Panc1 (cell line): ENCODE measurements around the gene GPHA2. TPM values are rescaled to one million over a fixed set of nuclear protein-coding genes. Genes with fewer than 3 reads are reported as not detected.

Experiments
- ATAC-seq: fragments of 200-7000 bp; cut with Tn5 transposase; 2 replicates; pipeline ENCODE4 v1.9.1; 2020; ENCODE audit warnings: mild to moderate bottlenecking, moderate library complexity
- BruUV-seq: library from RNA; stranded (reverse); fragments of 400-500 nt; replicated peaks from 2 replicates; lab custom pipeline; 2021; lab: Mats Ljungman, UMichigan
- CTCF ChIA-PET: fragments of 300-600 bp; sonication (Branson Sonifier 250); formaldehyde crosslinking; loops from one replicate; lab custom pipeline; 2022; ENCODE audit warnings: antibody characterized with exemption; lab: Charles Lee
- POLR2A ChIA-PET: fragments of 300-600 bp; sonication (Branson Sonifier 250); formaldehyde crosslinking; loops from one replicate; lab custom pipeline; 2022; ENCODE audit warnings: antibody characterized with exemption; lab: Charles Lee
- DNase-seq: peaks from one replicate; pipeline ENCODE4 v3.0.0-alpha.2; 2010; ENCODE audit warnings: low read depth, low spot score
- H3K27ac ChIP-seq: 2 replicates; pipeline ENCODE4 v1.5.1; 2011; ENCODE audit warnings: mild to moderate bottlenecking, low read length, inconsistent platforms
- H3K27me3 ChIP-seq: fragments of 200-500 bp; sonication (Bioruptor generic); 2 replicates; pipeline ENCODE4 v1.6.0; 2014; ENCODE audit warnings: low read length, inconsistent platforms; ENCODE audit not compliant: control insufficient read depth, insufficient read depth
- H3K36me3 ChIP-seq: fragments of 200-500 bp; sonication (Bioruptor generic); 2 replicates; pipeline ENCODE4 v1.5.1; 2014; ENCODE audit warnings: inconsistent platforms, mild to moderate bottlenecking, low read length, moderate library complexity; ENCODE audit not compliant: control insufficient read depth, insufficient read depth
- H3K4me1 ChIP-seq: 2 replicates; pipeline ENCODE4 v1.5.1; 2011; ENCODE audit warnings: inconsistent platforms, mild to moderate bottlenecking, low read length, moderate library complexity; ENCODE audit not compliant: control insufficient read depth, insufficient read depth
- H3K4me3 ChIP-seq, 2 experiments: 2 replicates each; pipeline ENCODE4 v1.5.1; 2011 to 2012; ENCODE audit warnings: low read depth in 2 of 2, low read length in 2 of 2, mild to moderate bottlenecking in 2 of 2, inconsistent platforms in 1 of 2, moderate library complexity in 1 of 2
- H3K9me3 ChIP-seq: fragments of 200-500 bp; sonication (Bioruptor generic); 2 replicates; pipeline ENCODE4 v1.5.1; 2014; ENCODE audit warnings: low read depth, mild to moderate bottlenecking, inconsistent platforms, low read length, moderate library complexity; ENCODE audit not compliant: control insufficient read depth, insufficient read depth
- CTCF ChIP-seq: fragments of 450-650 bp; IDR thresholded peaks from 2 replicates; pipeline ENCODE4 v1.5.1; 2017; ENCODE audit warnings: mild to moderate bottlenecking
- POLR2AphosphoS5 ChIP-seq: IDR thresholded peaks from 2 replicates; pipeline ENCODE4 v1.6.1; 2012; ENCODE audit warnings: mild to moderate bottlenecking, low read depth, low read length, moderate library complexity
- SIN3A ChIP-seq: IDR thresholded peaks from 2 replicates; pipeline ENCODE4 v1.6.1; 2012; ENCODE audit warnings: low read depth, mild to moderate bottlenecking, low read length, moderate library complexity, borderline replicate concordance; ENCODE audit not compliant: insufficient read depth
- TCF7L2 ChIP-seq: IDR thresholded peaks from 2 replicates; pipeline ENCODE4 v1.6.1; 2011; ENCODE audit warnings: mild to moderate bottlenecking, low read depth, low read length, inconsistent platforms
- in situ Hi-C: cut with HindIII; loops from 2 replicates; pipeline ENCODE4 v1.10.0; 2016; ENCODE audit warnings: low sequenced_read_pairs, low pct_unique_long_range_greater_than_20kb
- intact Hi-C: fragments of 100-400 bp; cut with micrococcal nuclease; formaldehyde crosslinking; loops from one replicate; pipeline ENCODE4 v1.10.0; 2022; ENCODE audit not compliant: unreplicated experiment
- total RNA-seq: library from RNA; stranded (reverse); gene quantifications from one replicate; pipeline ENCODE4 v1.2.1, GENCODE V29; 2021; ENCODE audit not compliant: unreplicated experiment
- TF ChIP-seq, protein P1 (sequence below), 2 experiments: IDR thresholded peaks; 2 replicates each; pipeline ENCODE4 v1.6.1; 2011 to 2012; ENCODE audit warnings: low read depth in 2 of 2, control low read depth in 1 of 2, low read length in 1 of 2, mild to moderate bottlenecking in 1 of 2, moderate library complexity in 1 of 2; ENCODE audit not compliant: insufficient read depth in 1 of 2

The GPHA2 gene
- total RNA-seq, 1 experiment from 2014 or later: not detected

DNA sequence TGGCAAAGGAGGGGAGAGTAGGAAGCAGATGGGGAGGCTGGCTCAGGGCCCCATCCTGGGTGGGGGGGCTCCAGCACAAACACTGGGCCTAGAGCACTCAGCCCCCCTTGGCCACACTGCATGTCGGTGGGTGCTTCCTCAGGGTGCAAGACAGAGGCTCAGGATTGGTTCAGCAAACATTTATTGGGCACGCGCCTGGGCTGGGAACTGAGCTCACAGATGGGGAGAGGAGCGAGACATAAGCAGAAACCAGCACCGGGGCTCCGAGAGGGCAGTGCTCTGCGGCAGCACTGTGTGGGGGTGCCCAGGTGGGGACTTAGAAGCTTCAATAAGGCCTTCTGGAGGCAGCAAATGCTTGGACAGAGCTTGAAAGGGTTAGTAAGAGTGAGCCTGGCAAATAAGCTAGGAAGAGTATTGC, 45.2 kb downstream of the GPHA2 start:
- H3K4me3 ChIP-seq: no peak overlapping the region
- intact Hi-C loops: no loop called here
- POLR2A ChIA-PET: no interaction called here

GRCh38 chr11:64888729-64889511, 46.8 kb downstream of the GPHA2 start:
- intact Hi-C loops: no loop called here
- in situ Hi-C loops: no loop called here
- ATAC-seq: no peak
- no peak for TF ChIP-seq TCF7L2
- TF ChIP-seq, protein P1, sequence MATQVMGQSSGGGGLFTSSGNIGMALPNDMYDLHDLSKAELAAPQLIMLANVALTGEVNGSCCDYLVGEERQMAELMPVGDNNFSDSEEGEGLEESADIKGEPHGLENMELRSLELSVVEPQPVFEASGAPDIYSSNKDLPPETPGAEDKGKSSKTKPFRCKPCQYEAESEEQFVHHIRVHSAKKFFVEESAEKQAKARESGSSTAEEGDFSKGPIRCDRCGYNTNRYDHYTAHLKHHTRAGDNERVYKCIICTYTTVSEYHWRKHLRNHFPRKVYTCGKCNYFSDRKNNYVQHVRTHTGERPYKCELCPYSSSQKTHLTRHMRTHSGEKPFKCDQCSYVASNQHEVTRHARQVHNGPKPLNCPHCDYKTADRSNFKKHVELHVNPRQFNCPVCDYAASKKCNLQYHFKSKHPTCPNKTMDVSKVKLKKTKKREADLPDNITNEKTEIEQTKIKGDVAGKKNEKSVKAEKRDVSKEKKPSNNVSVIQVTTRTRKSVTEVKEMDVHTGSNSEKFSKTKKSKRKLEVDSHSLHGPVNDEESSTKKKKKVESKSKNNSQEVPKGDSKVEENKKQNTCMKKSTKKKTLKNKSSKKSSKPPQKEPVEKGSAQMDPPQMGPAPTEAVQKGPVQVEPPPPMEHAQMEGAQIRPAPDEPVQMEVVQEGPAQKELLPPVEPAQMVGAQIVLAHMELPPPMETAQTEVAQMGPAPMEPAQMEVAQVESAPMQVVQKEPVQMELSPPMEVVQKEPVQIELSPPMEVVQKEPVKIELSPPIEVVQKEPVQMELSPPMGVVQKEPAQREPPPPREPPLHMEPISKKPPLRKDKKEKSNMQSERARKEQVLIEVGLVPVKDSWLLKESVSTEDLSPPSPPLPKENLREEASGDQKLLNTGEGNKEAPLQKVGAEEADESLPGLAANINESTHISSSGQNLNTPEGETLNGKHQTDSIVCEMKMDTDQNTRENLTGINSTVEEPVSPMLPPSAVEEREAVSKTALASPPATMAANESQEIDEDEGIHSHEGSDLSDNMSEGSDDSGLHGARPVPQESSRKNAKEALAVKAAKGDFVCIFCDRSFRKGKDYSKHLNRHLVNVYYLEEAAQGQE (IDR thresholded peaks at IDR 0.05; ENCODE audit: insufficient read depth in 1 of 2, low read depth in 2 of 2, low read length in 1 of 2): no peak
- no peak for TF ChIP-seq CTCF
- TF ChIP-seq POLR2AphosphoS5: no peak
- TF ChIP-seq SIN3A: no peak
- peaks cover 22% of the 10 kb centered on the region for H3K4me1 ChIP-seq
- POLR2A ChIA-PET: interaction anchor here (0.5 to 1.4 kb wide), 2 partner anchors 18 to 207 kb away, joined by 3 to 7 read pairs; partner anchors contain the start of gene VPS51
- no peak overlapping the region for H3K4me3 ChIP-seq
- CTCF ChIA-PET: interaction anchor here (0.5 to 1.4 kb wide), 3 partner anchors 20 to 107 kb away, joined by 5 read pairs; partner anchors contain the start of gene BATF2
- no peaks in the 10 kb centered on the region for H3K36me3 ChIP-seq
- H3K27me3 ChIP-seq: no peaks in the 10 kb centered on the region
- DNase-seq: no peak
- H3K27ac ChIP-seq: peak overlapping the region; percentile 45
- H3K9me3 ChIP-seq: no peaks in the 10 kb centered on the region
- BruUV-seq: no TSS peak

More for the DNA sequence above, 45.2 kb downstream of the GPHA2 start:
- ATAC-seq (no peak), DNase-seq (no peak)
- TF ChIP-seq, protein P1 (IDR thresholded peaks at IDR 0.05; ENCODE audit: insufficient read depth in 1 of 2, low read depth in 2 of 2, low read length in 1 of 2): no peak
- no peak for TF ChIP-seq SIN3A
- no peak for TF ChIP-seq CTCF
- no peak for TF ChIP-seq TCF7L2
- TF ChIP-seq POLR2AphosphoS5: no peak
- H3K36me3 ChIP-seq: no peaks in the 10 kb centered on the region
- BruUV-seq: no TSS peak
- in situ Hi-C loops: no loop called here
- peak overlapping the region; percentile 45; the same call in 1 of the 2 replicates for H3K27ac ChIP-seq
- CTCF ChIA-PET: interaction anchor here (0.7 kb wide), 1 partner anchor 16 kb away, joined by 5 read pairs; no protein-coding TSS in a partner anchor
- no peaks in the 10 kb centered on the region for H3K27me3 ChIP-seq
- H3K4me1 ChIP-seq: peaks cover 31% of the 10 kb centered on the region
- no peaks in the 10 kb centered on the region for H3K9me3 ChIP-seq
